AG09319 (cell line): ENCODE measurements around the gene ELAVL1.

Source experiments
- DNase-seq: peaks from one replicate; pipeline ENCODE4 v3.0.0-alpha.2; 2010; ENCODE audit warnings: low read depth; ENCODE audit errors: extremely low read depth
- CTCF ChIP-seq: IDR thresholded peaks from 2 replicates; pipeline ENCODE4 v1.5.1; 2011; ENCODE audit warnings: low read depth, mild to moderate bottlenecking, inconsistent platforms, low read length, moderate library complexity

Gene ELAVL1

GRCh38 chr19:8005534-8006256 lies at the start of gene ELAVL1:
Gene ELAVL1, minus strand, starts transcription at chr19:8005641. Its CDS starts 13,826 bp downstream, at chr19:7991815.
- no peak for TF ChIP-seq CTCF
- DNase-seq, result peak; percentile 75

GRCh38 chr19:8054169-8054568 lies 48.7 kb upstream of the ELAVL1 start:
- no peak for DNase-seq
- TF ChIP-seq CTCF, result no peak

- no peak for DNase-seq
- TF ChIP-seq CTCF, result no peak
Measured at GRCh38 chr19:8052464-8052859, 47.0 kb upstream of the ELAVL1 start, which contains the start of gene CCL25. Gene CCL25, plus strand, starts transcription at chr19:8052760. Its CDS starts 290 bp downstream, at chr19:8053050.

GRCh38 chr19:8050274-8051096 lies 45.0 kb upstream of the ELAVL1 start:
- TF ChIP-seq CTCF, result no peak
- peak; percentile 4 for DNase-seq

- TF ChIP-seq CTCF, result no peak
- DNase-seq, result no peak
Measured at GRCh38 chr19:8046569-8047165, 41.2 kb upstream of the ELAVL1 start.

GRCh38 chr19:8045872-8046568 lies 40.6 kb upstream of the ELAVL1 start:
- TF ChIP-seq CTCF, result no peak
- DNase-seq, result no peak
